DOHH2 (cell line): Measurements from ENCODE around the gene LAMA3.

Experiments
- H3F3A ChIP-seq: fragments of 200-600 bp; sonication (generic), shearing (Covaris generic); 2 replicates; pipeline ENCODE4 v1.6.0; 2016; ENCODE audit warnings: antibody characterized with exemption, mild to moderate bottlenecking; ENCODE audit not compliant: control insufficient read depth, insufficient read depth
- H3K27ac ChIP-seq: fragments of 200-600 bp; sonication (generic); 2 replicates; pipeline ENCODE4 v1.5.1; 2014; ENCODE audit warnings: low read depth, mild to moderate bottlenecking, low read length, moderate library complexity
- H3K27me3 ChIP-seq: fragments of 200-600 bp; sonication (generic); 2 replicates; pipeline ENCODE4 v1.6.1; 2014; ENCODE audit warnings: mild to moderate bottlenecking, low read length, mixed read lengths; ENCODE audit not compliant: control insufficient read depth
- H3K36me3 ChIP-seq: fragments of 200-600 bp; sonication (generic); 2 replicates; pipeline ENCODE4 v1.6.1; 2014; ENCODE audit warnings: mild to moderate bottlenecking, low read length, moderate library complexity, mixed read lengths; ENCODE audit not compliant: control insufficient read depth
- H3K4me1 ChIP-seq: fragments of 200-600 bp; sonication (generic); 2 replicates; pipeline ENCODE4 v1.6.1; 2014; ENCODE audit warnings: mild to moderate bottlenecking, low read length, mixed read lengths; ENCODE audit not compliant: control insufficient read depth
- H3K4me2 ChIP-seq: fragments of 200-600 bp; sonication (generic); 2 replicates; pipeline ENCODE4 v1.6.0; 2014; ENCODE audit warnings: mild to moderate bottlenecking, low read length, moderate library complexity
- H3K4me3 ChIP-seq: fragments of 200-600 bp; sonication (generic); 2 replicates; pipeline ENCODE4 v1.5.1; 2014; ENCODE audit warnings: mild to moderate bottlenecking, low read length, mixed read lengths
- H3K79me2 ChIP-seq: fragments of 200-600 bp; sonication (generic); 2 replicates; pipeline ENCODE4 v1.6.1; 2014; ENCODE audit warnings: mild to moderate bottlenecking, low read length, mixed read lengths; ENCODE audit not compliant: control insufficient read depth
- H3K9me2 ChIP-seq: fragments of 200-600 bp; sonication (generic); replicated peaks from 2 replicates; pipeline ENCODE4 v1.6.1; 2014; ENCODE audit warnings: mild to moderate bottlenecking, low read length, mixed read lengths; ENCODE audit not compliant: control insufficient read depth
- H3K9me3 ChIP-seq: fragments of 200-600 bp; sonication (generic); 2 replicates; pipeline ENCODE4 v1.6.1; 2014; ENCODE audit warnings: antibody characterized with exemption, low read length, mixed read lengths; ENCODE audit not compliant: control insufficient read depth, insufficient read depth
- H4K20me1 ChIP-seq: fragments of 200-600 bp; sonication (generic); 2 replicates; pipeline ENCODE4 v1.6.0; 2014; ENCODE audit warnings: low read depth, mild to moderate bottlenecking, antibody characterized with exemption, low read length, moderate library complexity; ENCODE audit not compliant: control insufficient read depth, insufficient read depth
- CTCF ChIP-seq: fragments of 200-600 bp; sonication (generic); IDR thresholded peaks from one replicate; pipeline ENCODE4 v1.5.1; 2014; ENCODE audit warnings: antibody characterized with exemption, mild to moderate bottlenecking, low read depth, low read length; ENCODE audit not compliant: poor library complexity, severe bottlenecking
- EZH2phosphoT487 ChIP-seq: fragments of 200-600 bp; sonication (generic); IDR thresholded peaks from 2 replicates; pipeline ENCODE4 v1.6.1; 2017; ENCODE audit warnings: borderline replicate concordance, mild to moderate bottlenecking, antibody characterized with exemption, low read length, moderate library complexity, mixed read lengths

Gene LAMA3

GRCh38 chr18:23986600-23987359, 297.5 kb downstream of the LAMA3 start:
- H3F3A ChIP-seq = no peaks in the 10 kb centered on the region
- H3K27me3 ChIP-seq = no peaks in the 10 kb centered on the region
- H3K9me3 ChIP-seq = no peaks in the 10 kb centered on the region
- no peak overlapping the region for H3K4me2 ChIP-seq
- no peak overlapping the region for H3K4me3 ChIP-seq
- no peaks in the 10 kb centered on the region for H4K20me1 ChIP-seq
- TF ChIP-seq EZH2phosphoT487 (no peak), CTCF (no peak)
- H3K4me1 ChIP-seq = peaks cover 6% of the 10 kb centered on the region
- no peak overlapping the region for H3K27ac ChIP-seq
- no peaks in the 10 kb centered on the region for H3K36me3 ChIP-seq
- H3K9me2 ChIP-seq = no peaks in the 10 kb centered on the region
- H3K79me2 ChIP-seq = no peaks in the 10 kb centered on the region

GRCh38 chr18:23990474-23991410, 301.5 kb downstream of the LAMA3 start:
- TF ChIP-seq CTCF (no peak), EZH2phosphoT487 (no peak)
- Histone ChIP-seq H3K4me1 (peaks cover 33% of the 10 kb centered on the region), H3K79me2 (no peaks in the 10 kb centered on the region), H3K4me3 (no peak overlapping the region), H4K20me1 (no peaks in the 10 kb centered on the region), H3K4me2 (no peak overlapping the region), H3K9me2 (no peaks in the 10 kb centered on the region), H3K36me3 (no peaks in the 10 kb centered on the region), H3K27ac (no peak overlapping the region), H3F3A (no peaks in the 10 kb centered on the region), H3K9me3 (no peaks in the 10 kb centered on the region), H3K27me3 (no peaks in the 10 kb centered on the region)

- Histone ChIP-seq H3K4me2 (peak overlapping the region; percentile 17; the same call in 1 of the 2 replicates), H3K27ac (no peak overlapping the region), H4K20me1 (no peaks in the 10 kb centered on the region)
These were observed 303.1 kb downstream of the LAMA3 start for GRCh38 chr18:23992089-23992940.

More at GRCh38 chr18:23992089-23992940, 303.1 kb downstream of the LAMA3 start:
- TF ChIP-seq EZH2phosphoT487 (no peak), CTCF (no peak)
- H3K4me3 ChIP-seq = no peak overlapping the region
- no peaks in the 10 kb centered on the region for H3K9me3 ChIP-seq
- no peaks in the 10 kb centered on the region for H3K27me3 ChIP-seq
- H3K79me2 ChIP-seq = no peaks in the 10 kb centered on the region
- H3K9me2 ChIP-seq = no peaks in the 10 kb centered on the region
- H3K4me1 ChIP-seq = peaks cover 41% of the 10 kb centered on the region
- H3K36me3 ChIP-seq = no peaks in the 10 kb centered on the region
- H3F3A ChIP-seq = no peaks in the 10 kb centered on the region; the same call in 1 of the 2 replicates
